ENCODE results near the gene MESD.

GRCh38 chr15:81000624-81001151 lies 11.1 kb upstream of the MESD start, which contains the start of gene TLNRD1:
- no peak for TF ChIP-seq CTCF (conservative IDR thresholded peaks at IDR 0.05 in 1 of 2, IDR thresholded peaks at IDR 0.05 in 1 of 2; ENCODE audit: extremely low read depth in 1 of 2, insufficient read depth in 1 of 2, low read depth in 1 of 2, low read length in 2 of 2)
- no peak for TF ChIP-seq EZH2 (IDR thresholded peaks at IDR 0.05; ENCODE audit: borderline replicate concordance, low read length)
